Ishikawa (cell line): ENCODE data around the gene IFRD2.

Source experiments
- CEBPB ChIP-seq: IDR thresholded peaks from 2 replicates; pipeline ENCODE4 v1.6.1; 2012
- CREB1 ChIP-seq: IDR thresholded peaks from 2 replicates; pipeline ENCODE4 v1.6.1; 2012; ENCODE audit warnings: low read depth
- EGR1 ChIP-seq: IDR thresholded peaks from 2 replicates; pipeline ENCODE4 v1.6.1; 2012
- EP300 ChIP-seq: IDR thresholded peaks from 2 replicates; pipeline ENCODE4 v1.6.1; 2012; ENCODE audit warnings: borderline replicate concordance
- FOXM1 ChIP-seq: IDR thresholded peaks from 2 replicates; pipeline ENCODE4 v1.6.1; 2012; ENCODE audit warnings: low read depth, borderline replicate concordance
- NFIC ChIP-seq: IDR thresholded peaks from 2 replicates; pipeline ENCODE4 v1.6.1; 2012
- RAD21 ChIP-seq: IDR thresholded peaks from 2 replicates; pipeline ENCODE4 v1.6.1; 2012; ENCODE audit warnings: low read depth
- TAF1 ChIP-seq: IDR thresholded peaks from 2 replicates; pipeline ENCODE4 v1.6.1; 2012; ENCODE audit warnings: low read depth, mild to moderate bottlenecking
- TCF12 ChIP-seq: IDR thresholded peaks from 2 replicates; pipeline ENCODE4 v1.6.1; 2012; ENCODE audit warnings: low read depth
- TEAD4 ChIP-seq: IDR thresholded peaks from 2 replicates; pipeline ENCODE4 v1.6.1; 2012
- YY1 ChIP-seq: IDR thresholded peaks from 2 replicates; pipeline ENCODE4 v1.6.1; 2012; ENCODE audit warnings: low read depth
- ZBTB7A ChIP-seq: IDR thresholded peaks from 2 replicates; pipeline ENCODE4 v1.6.1; 2012; ENCODE audit warnings: low read depth
- TF ChIP-seq, protein P1 (sequence below): IDR thresholded peaks from 2 replicates; pipeline ENCODE4 v1.6.1; 2012; ENCODE audit warnings: low read depth, mild to moderate bottlenecking
- TF ChIP-seq, protein P2 (sequence below): IDR thresholded peaks from 2 replicates; pipeline ENCODE4 v1.6.1; 2012
- TF ChIP-seq, protein P3 (sequence below): IDR thresholded peaks from 2 replicates; pipeline ENCODE4 v1.6.1; 2012

Gene IFRD2

DNA sequence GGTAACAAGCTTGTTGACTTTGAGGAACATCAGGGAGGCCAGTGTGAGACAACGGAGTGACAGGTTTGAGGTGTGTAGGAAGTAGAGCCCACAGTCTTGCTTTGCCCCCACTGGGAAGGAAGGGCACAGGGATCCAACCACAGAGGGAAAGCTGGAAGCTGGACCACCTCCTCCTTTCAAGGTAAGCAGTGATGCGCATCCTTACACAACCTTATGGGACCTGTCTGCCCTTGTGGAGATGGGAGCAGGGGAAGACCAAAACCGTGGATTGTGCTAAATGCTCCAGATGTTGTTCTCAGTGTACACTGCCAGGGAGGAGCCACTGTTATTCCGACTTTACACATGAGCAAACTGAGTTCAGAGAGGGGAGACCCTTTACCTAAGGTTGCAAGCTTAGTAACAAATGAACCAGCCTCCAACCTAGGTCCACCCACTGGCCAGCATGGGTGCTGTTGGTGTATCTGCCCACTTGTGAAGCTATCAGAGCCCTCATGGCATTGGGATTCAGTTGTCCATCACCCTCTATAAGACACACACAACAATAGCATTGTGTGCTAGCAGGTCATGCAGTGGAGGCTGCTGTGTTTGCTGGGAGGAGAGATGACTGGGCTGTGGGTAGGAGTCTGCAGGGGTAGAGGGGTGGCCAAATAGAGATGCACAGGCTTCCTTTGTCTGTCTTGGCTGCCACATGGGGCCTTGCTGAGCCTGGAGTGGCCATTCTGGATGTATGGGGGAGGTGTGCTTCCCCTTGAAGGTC lies 13.9 kb downstream of the IFRD2 start:
- TF ChIP-seq, protein P1, sequence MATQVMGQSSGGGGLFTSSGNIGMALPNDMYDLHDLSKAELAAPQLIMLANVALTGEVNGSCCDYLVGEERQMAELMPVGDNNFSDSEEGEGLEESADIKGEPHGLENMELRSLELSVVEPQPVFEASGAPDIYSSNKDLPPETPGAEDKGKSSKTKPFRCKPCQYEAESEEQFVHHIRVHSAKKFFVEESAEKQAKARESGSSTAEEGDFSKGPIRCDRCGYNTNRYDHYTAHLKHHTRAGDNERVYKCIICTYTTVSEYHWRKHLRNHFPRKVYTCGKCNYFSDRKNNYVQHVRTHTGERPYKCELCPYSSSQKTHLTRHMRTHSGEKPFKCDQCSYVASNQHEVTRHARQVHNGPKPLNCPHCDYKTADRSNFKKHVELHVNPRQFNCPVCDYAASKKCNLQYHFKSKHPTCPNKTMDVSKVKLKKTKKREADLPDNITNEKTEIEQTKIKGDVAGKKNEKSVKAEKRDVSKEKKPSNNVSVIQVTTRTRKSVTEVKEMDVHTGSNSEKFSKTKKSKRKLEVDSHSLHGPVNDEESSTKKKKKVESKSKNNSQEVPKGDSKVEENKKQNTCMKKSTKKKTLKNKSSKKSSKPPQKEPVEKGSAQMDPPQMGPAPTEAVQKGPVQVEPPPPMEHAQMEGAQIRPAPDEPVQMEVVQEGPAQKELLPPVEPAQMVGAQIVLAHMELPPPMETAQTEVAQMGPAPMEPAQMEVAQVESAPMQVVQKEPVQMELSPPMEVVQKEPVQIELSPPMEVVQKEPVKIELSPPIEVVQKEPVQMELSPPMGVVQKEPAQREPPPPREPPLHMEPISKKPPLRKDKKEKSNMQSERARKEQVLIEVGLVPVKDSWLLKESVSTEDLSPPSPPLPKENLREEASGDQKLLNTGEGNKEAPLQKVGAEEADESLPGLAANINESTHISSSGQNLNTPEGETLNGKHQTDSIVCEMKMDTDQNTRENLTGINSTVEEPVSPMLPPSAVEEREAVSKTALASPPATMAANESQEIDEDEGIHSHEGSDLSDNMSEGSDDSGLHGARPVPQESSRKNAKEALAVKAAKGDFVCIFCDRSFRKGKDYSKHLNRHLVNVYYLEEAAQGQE = no peak
- TF ChIP-seq, protein P2, sequence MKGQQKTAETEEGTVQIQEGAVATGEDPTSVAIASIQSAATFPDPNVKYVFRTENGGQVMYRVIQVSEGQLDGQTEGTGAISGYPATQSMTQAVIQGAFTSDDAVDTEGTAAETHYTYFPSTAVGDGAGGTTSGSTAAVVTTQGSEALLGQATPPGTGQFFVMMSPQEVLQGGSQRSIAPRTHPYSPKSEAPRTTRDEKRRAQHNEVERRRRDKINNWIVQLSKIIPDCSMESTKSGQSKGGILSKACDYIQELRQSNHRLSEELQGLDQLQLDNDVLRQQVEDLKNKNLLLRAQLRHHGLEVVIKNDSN = no peak
- no peak for TF ChIP-seq YY1
- TF ChIP-seq EP300 = no peak
- TF ChIP-seq TCF12 = no peak
- TF ChIP-seq, protein P3, sequence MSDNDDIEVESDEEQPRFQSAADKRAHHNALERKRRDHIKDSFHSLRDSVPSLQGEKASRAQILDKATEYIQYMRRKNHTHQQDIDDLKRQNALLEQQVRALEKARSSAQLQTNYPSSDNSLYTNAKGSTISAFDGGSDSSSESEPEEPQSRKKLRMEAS = no peak
- no peak for TF ChIP-seq NFIC
- TF ChIP-seq TAF1 = no peak
- TF ChIP-seq CREB1 = no peak
- TF ChIP-seq RAD21 = no peak
- no peak for TF ChIP-seq CEBPB
- no peak for TF ChIP-seq ZBTB7A
- TF ChIP-seq EGR1 = no peak
- TF ChIP-seq FOXM1 = no peak
- TF ChIP-seq TEAD4 = no peak

GRCh38 chr3:50276762-50277101 lies 15.5 kb downstream of the IFRD2 start:
- TF ChIP-seq CEBPB = no peak
- TF ChIP-seq CREB1 = no peak
- TF ChIP-seq RAD21 = no peak
- no peak for TF ChIP-seq YY1
- no peak for TF ChIP-seq EP300
- no peak for TF ChIP-seq EGR1
- TF ChIP-seq, protein P2 = no peak

DNA sequence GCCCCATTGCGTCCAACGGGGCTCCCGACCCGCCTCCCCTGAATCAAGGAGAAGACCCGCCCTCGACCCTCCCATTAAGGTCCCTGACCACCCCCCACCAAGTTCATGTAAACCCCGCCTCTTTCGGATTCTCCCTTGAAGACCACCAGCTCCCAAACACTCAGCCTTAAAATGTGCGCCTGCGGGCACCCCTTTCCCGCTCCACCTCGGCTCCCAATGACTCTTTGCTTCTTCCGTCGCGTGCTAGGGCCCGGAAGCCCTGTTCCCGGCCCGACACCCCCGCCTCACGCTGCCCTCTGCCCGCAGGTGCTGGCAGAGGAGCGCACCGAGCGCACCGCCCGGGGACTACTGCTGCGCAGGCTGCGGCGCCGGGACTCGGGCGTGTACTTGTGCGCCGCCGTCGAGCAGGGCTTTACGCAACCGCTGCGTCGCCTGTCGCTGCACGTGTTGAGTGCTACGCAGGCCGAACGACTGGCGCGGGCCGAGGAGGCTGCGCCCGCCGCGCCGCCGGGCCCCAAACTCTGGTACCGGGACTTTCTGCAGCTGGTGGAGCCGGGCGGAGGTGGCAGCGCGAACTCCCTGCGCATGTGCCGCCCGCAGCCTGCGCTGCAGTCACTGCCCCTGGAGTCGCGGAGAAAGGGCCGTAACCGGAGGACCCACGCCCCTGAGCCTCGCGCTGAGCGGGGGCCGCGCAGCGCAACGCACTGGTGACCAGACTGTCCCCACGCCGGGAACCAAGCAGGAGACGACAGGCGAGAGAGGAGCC lies 16.1 kb downstream of the IFRD2 start:
- no peak for TF ChIP-seq ZBTB7A
- TF ChIP-seq, protein P3 = no peak
- TF ChIP-seq EGR1 = no peak

DNA sequence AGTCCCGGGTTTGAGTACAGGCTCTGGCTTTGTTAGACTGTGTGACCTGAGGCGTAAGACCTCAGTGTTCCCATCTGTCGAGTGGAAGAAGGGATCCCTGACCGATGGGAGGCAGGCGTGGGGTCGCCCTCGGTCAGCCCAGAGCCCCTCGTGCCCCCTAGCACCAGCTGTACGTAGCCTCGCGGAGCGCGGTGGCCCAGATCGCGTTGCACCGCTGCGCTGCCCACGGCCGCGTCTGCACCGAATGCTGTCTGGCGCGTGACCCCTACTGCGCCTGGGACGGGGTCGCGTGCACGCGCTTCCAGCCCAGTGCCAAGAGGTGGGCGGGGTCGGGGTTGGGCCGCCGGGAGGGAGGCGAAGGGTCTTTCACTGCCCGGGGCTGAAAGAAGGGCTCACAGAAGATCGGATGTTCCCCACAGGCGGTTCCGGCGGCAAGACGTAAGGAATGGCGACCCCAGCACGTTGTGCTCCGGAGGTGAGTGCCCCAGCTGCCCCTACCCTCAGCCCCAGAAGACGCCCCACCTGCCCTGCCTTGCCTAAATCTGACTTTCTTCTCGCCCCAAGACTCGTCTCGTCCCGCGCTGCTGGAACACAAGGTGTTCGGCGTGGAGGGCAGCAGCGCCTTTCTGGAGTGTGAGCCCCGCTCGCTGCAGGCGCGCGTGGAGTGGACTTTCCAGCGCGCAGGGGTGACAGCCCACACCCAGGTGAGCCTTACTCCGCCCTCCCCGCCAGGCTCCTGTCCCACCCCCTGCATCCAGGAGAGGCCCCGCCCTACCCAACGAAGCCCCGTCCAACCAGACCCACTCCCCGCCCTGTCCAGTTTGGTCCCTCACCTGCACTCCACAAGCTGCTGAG lies 16.9 kb downstream of the IFRD2 start:
- TF ChIP-seq TAF1 = no peak
- TF ChIP-seq, protein P1 = no peak
- TF ChIP-seq RAD21 = no peak
- no peak for TF ChIP-seq FOXM1
- no peak for TF ChIP-seq EP300
- no peak for TF ChIP-seq TEAD4
- TF ChIP-seq TCF12 = no peak
- TF ChIP-seq, protein P2 = no peak

DNA sequence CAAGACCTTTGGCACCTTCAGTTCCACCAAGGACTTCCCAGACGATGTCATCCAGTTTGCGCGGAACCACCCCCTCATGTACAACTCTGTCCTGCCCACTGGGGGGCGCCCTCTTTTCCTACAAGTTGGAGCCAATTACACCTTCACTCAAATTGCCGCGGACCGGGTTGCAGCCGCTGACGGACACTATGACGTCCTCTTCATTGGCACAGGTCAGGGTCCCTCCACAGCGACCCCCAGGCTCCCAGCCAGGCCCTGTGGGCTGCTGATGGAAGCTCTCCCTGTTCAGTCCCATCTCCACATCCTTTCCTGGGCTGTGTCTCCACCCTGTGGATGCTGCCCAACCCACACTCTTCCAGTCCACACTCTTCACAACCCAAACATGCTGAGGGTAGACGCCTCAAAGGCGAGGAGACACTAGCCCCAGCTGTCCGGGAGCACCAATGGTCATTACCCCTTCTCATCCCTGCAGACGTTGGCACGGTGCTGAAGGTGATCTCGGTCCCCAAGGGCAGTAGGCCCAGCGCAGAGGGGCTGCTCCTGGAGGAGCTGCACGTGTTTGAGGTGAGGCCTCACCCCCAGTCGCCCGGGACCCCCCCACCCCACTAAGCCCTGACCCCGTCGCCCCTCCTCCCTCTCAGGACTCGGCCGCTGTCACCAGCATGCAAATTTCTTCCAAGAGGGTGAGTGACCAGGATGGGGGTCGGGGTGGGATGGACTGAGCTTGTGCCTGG lies 17.7 kb downstream of the IFRD2 start:
- TF ChIP-seq RAD21 (peak; percentile 47), EGR1 (0 out of 2 replicates have a peak, but pooled peaks have one; percentile 41), ZBTB7A (no peak)
